OCI-LY7 (cell line): ENCODE measurements around the gene IQCE. TPM values are rescaled to one million over a fixed set of nuclear protein-coding genes. Genes with fewer than 3 reads are reported as not detected.

Experiments used
- BruUV-seq: library from RNA; stranded (reverse); fragments of 400-500 nt; replicated peaks from 2 replicates; lab custom pipeline; 2021; lab: Mats Ljungman, UMichigan
- CTCF ChIA-PET: fragments of 300-600 bp; sonication (Branson Sonifier 250); formaldehyde crosslinking; loops from one replicate; lab custom pipeline; 2022; ENCODE audit warnings: antibody characterized with exemption; ENCODE audit not compliant: unreplicated experiment; lab: Charles Lee
- POLR2A ChIA-PET: fragments of 300-600 bp; sonication (Branson Sonifier 250); formaldehyde crosslinking; loops from one replicate; lab custom pipeline; 2022; ENCODE audit warnings: antibody characterized with exemption; lab: Charles Lee
- DNase-seq: peaks from one replicate; pipeline ENCODE4 v3.0.0-alpha.2; 2015; ENCODE audit warnings: low spot score
- H2AFZ ChIP-seq: fragments of 200-600 bp; sonication (generic), shearing (Covaris generic); 2 replicates; pipeline ENCODE4 v1.6.1; 2014; ENCODE audit warnings: mild to moderate bottlenecking, antibody characterized with exemption, low read length, moderate library complexity
- H3K27ac ChIP-seq: fragments of 200-600 bp; sonication (generic); 2 replicates; pipeline ENCODE4 v1.5.1; 2014; ENCODE audit warnings: mixed run types, low read depth, mild to moderate bottlenecking, moderate library complexity, low read length, inconsistent platforms; ENCODE audit not compliant: poor library complexity, severe bottlenecking
- H3K36me3 ChIP-seq: fragments of 200-600 bp; sonication (generic); 2 replicates; pipeline ENCODE4 v1.6.1; 2014; ENCODE audit warnings: mild to moderate bottlenecking, antibody characterized with exemption, low read length, moderate library complexity, mixed read lengths; ENCODE audit not compliant: insufficient read depth
- H3K4me1 ChIP-seq: fragments of 200-600 bp; sonication (generic); 2 replicates; pipeline ENCODE4 v1.5.1; 2014; ENCODE audit warnings: mild to moderate bottlenecking, low read length; ENCODE audit not compliant: insufficient read depth, poor library complexity, severe bottlenecking
- H3K4me2 ChIP-seq: fragments of 200-600 bp; sonication (generic); 2 replicates; pipeline ENCODE4 v1.6.1; 2014; ENCODE audit warnings: mild to moderate bottlenecking, low read length
- H3K4me3 ChIP-seq: fragments of 200-600 bp; sonication (generic); 2 replicates; pipeline ENCODE4 v1.5.1; 2014; ENCODE audit warnings: mild to moderate bottlenecking, low read depth, low read length; ENCODE audit not compliant: poor library complexity, severe bottlenecking
- H3K79me2 ChIP-seq: fragments of 200-600 bp; sonication (generic); 2 replicates; pipeline ENCODE4 v1.6.1; 2016; ENCODE audit warnings: low read depth, mild to moderate bottlenecking, low read length, moderate library complexity, mixed read lengths; ENCODE audit not compliant: insufficient read depth
- H3K9me2 ChIP-seq: fragments of 200-600 bp; sonication (generic); 2 replicates; pipeline ENCODE4 v1.6.1; 2016; ENCODE audit warnings: mild to moderate bottlenecking, low read length, mixed read lengths; ENCODE audit not compliant: insufficient read depth
- H3K9me3 ChIP-seq: fragments of 200-600 bp; sonication (generic); 2 replicates; pipeline ENCODE4 v1.6.1; 2014; ENCODE audit warnings: mild to moderate bottlenecking, mixed run types, low read length, mixed read lengths
- H4K20me1 ChIP-seq: fragments of 200-600 bp; sonication (generic); 2 replicates; pipeline ENCODE4 v1.6.1; 2014; ENCODE audit warnings: mild to moderate bottlenecking, antibody characterized with exemption, low read length, moderate library complexity, mixed read lengths; ENCODE audit not compliant: insufficient read depth
- EZH2phosphoT487 ChIP-seq: fragments of 200-600 bp; sonication (generic); IDR thresholded peaks from 2 replicates; pipeline ENCODE4 v1.6.1; 2018; ENCODE audit warnings: low read depth, borderline replicate concordance, mild to moderate bottlenecking, mixed run types, antibody characterized with exemption, low read length, moderate library complexity, mixed read lengths
- intact Hi-C: fragments of 100-400 bp; cut with micrococcal nuclease; formaldehyde crosslinking; loops from one replicate; pipeline ENCODE4 v1.10.0; 2022; ENCODE audit not compliant: unreplicated experiment
- microRNA-seq: library from miRNA; unstranded; fragments of <30 nt; microRNA quantifications from one replicate; pipeline ENCODE4 v1.2.0, GENCODE V29; 2022; ENCODE audit warnings: borderline replicate concordance
- small RNA-seq: library from RNA; depleted of rRNA; stranded (forward); fragments of <200 nt; gene quantifications from one replicate; pipeline ENCODE3, GENCODE V24; 2014
- total RNA-seq, 2 experiments: library from RNA; depleted of rRNA in 1 of 2; stranded (reverse); fragments of >200 nt in 1 of 2; shearing (Covaris generic) in 1 of 2; gene quantifications; 2 replicates each; pipeline ENCODE4 v1.2.3, GENCODE V29; 2014 to 2022
- TF ChIP-seq, protein P1 (sequence below): fragments of 200-600 bp; sonication (generic); conservative IDR thresholded peaks from 2 replicates; pipeline ENCODE4 v1.5.1; 2014; ENCODE audit warnings: mild to moderate bottlenecking, antibody characterized with exemption, low read length, moderate library complexity, mixed read lengths

Gene IQCE
- total RNA-seq, 2 experiments from 2014 or later: 6.2 to 6.6 TPM

- no peak for DNase-seq
- Histone ChIP-seq H3K4me1 (no peaks in the 10 kb centered on the region), H2AFZ (no peak overlapping the region), H3K9me2 (no peaks in the 10 kb centered on the region), H3K4me2 (no peak overlapping the region), H3K27ac (no peak overlapping the region), H3K4me3 (no peak overlapping the region), H3K36me3 (no peaks in the 10 kb centered on the region), H3K9me3 (no peaks in the 10 kb centered on the region), H4K20me1 (no peaks in the 10 kb centered on the region), H3K79me2 (no peaks in the 10 kb centered on the region)
- CTCF ChIA-PET: no interaction called here
- POLR2A ChIA-PET: no interaction called here
- intact Hi-C loops: no loop called here
- BruUV-seq: no TSS peak
- TF ChIP-seq, protein P1, sequence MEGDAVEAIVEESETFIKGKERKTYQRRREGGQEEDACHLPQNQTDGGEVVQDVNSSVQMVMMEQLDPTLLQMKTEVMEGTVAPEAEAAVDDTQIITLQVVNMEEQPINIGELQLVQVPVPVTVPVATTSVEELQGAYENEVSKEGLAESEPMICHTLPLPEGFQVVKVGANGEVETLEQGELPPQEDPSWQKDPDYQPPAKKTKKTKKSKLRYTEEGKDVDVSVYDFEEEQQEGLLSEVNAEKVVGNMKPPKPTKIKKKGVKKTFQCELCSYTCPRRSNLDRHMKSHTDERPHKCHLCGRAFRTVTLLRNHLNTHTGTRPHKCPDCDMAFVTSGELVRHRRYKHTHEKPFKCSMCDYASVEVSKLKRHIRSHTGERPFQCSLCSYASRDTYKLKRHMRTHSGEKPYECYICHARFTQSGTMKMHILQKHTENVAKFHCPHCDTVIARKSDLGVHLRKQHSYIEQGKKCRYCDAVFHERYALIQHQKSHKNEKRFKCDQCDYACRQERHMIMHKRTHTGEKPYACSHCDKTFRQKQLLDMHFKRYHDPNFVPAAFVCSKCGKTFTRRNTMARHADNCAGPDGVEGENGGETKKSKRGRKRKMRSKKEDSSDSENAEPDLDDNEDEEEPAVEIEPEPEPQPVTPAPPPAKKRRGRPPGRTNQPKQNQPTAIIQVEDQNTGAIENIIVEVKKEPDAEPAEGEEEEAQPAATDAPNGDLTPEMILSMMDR: no peak
- TF ChIP-seq EZH2phosphoT487: no peak
Measured at GRCh38 chr7:2663121-2663886, 104.5 kb downstream of the IQCE start.

- DNase-seq: no peak
- H3K9me2 ChIP-seq: no peaks in the 10 kb centered on the region
- no peak overlapping the region for H3K4me3 ChIP-seq
- BruUV-seq: no TSS peak
- no peak overlapping the region for H3K4me2 ChIP-seq
- no peaks in the 10 kb centered on the region for H3K4me1 ChIP-seq
- H2AFZ ChIP-seq: no peak overlapping the region
- H3K36me3 ChIP-seq: no peaks in the 10 kb centered on the region
- H4K20me1 ChIP-seq: no peaks in the 10 kb centered on the region
- CTCF ChIA-PET: no interaction called here
- H3K79me2 ChIP-seq: no peaks in the 10 kb centered on the region
- intact Hi-C loops: no loop called here
- no peak overlapping the region for H3K27ac ChIP-seq
- POLR2A ChIA-PET: no interaction called here
- H3K9me3 ChIP-seq: no peaks in the 10 kb centered on the region
- no peak for TF ChIP-seq EZH2phosphoT487
- TF ChIP-seq, protein P1: no peak
Measured at GRCh38 chr7:2663960-2664359, 105.2 kb downstream of the IQCE start.

Small RNA genes within 50 kb of the gene (microRNA-seq; reads per million reads assigned to microRNA genes)
- gene MIR4648: not detected

Small RNA genes within 50 kb of the gene (small RNA-seq; reads per million reads assigned to genes)
- gene MIR4648: not detected

Other genes with a start within 250 kb of the IQCE start
- gene SNX8, start 244.5 kb upstream of the IQCE start, total RNA-seq (2014; rRNA removed; shearing (Covaris generic)): 4.3 and 12.1 TPM in 2 replicates
- 42.0 and 50.2 TPM in 2 replicates for gene SNX8, start 244.5 kb upstream of the IQCE start, total RNA-seq (2022)
- 181 and 241 TPM in 2 replicates for gene EIF3B, start 204.2 kb upstream of the IQCE start, total RNA-seq (2014; rRNA removed; shearing (Covaris generic))
- 201 and 225 TPM in 2 replicates for gene EIF3B, start 204.2 kb upstream of the IQCE start, total RNA-seq (2022)
- 3.1 and 3.9 TPM in 2 replicates for gene CHST12, start 155.4 kb upstream of the IQCE start, total RNA-seq (2014; rRNA removed; shearing (Covaris generic))
- gene CHST12, start 155.4 kb upstream of the IQCE start, total RNA-seq (2022): 41.2 and 43.4 TPM in 2 replicates
- gene GRIFIN, start 82.6 kb upstream of the IQCE start, total RNA-seq (2014; rRNA removed; shearing (Covaris generic)): not detected in 2 replicates
- gene GRIFIN, start 82.6 kb upstream of the IQCE start, total RNA-seq (2022): not detected in 2 replicates
- gene LFNG, start 39.2 kb upstream of the IQCE start, total RNA-seq (2014; rRNA removed; shearing (Covaris generic)): 1.2 and 2.3 TPM in 2 replicates
- 1.2 and 2.1 TPM in 2 replicates for gene LFNG, start 39.2 kb upstream of the IQCE start, total RNA-seq (2022)
- 50.8 and 52.0 TPM in 2 replicates for gene BRAT1, start 3.5 kb upstream of the IQCE start, total RNA-seq (2014; rRNA removed; shearing (Covaris generic))
- 42.2 and 44.7 TPM in 2 replicates for gene BRAT1, start 3.5 kb upstream of the IQCE start, total RNA-seq (2022)
- 17.9 and 23.8 TPM in 2 replicates for gene TTYH3, start 73.0 kb downstream of the IQCE start, total RNA-seq (2014; rRNA removed; shearing (Covaris generic))
- 54.8 and 63.6 TPM in 2 replicates for gene TTYH3, start 73.0 kb downstream of the IQCE start, total RNA-seq (2022)
- 1.4 and 1.7 TPM in 2 replicates for gene AMZ1, start 129.2 kb downstream of the IQCE start, total RNA-seq (2014; rRNA removed; shearing (Covaris generic))
- gene AMZ1, start 129.2 kb downstream of the IQCE start, total RNA-seq (2022): 2.7 and 2.9 TPM in 2 replicates